GM08714 (cell line): ENCODE measurements around the gene TUBA1B.
A peak's percentile ranks its signal among the peaks of the same experiment; 100 is the strongest.
"Not testable (repeated sequence)": the region's sequence is repeated elsewhere in the genome, so short reads cannot be mapped to it uniquely, and the experiment has no call there.

Experiments used
- H3K4me3 ChIP-seq: fragments of 200-500 bp; sonication (Bioruptor generic); 2 replicates; pipeline ENCODE4 v1.5.1; 2014; ENCODE audit warnings: mild to moderate bottlenecking, low read length, inconsistent platforms
- ZNF274 ChIP-seq: IDR thresholded peaks from 2 replicates; pipeline ENCODE4 v1.6.1; 2012; ENCODE audit warnings: mild to moderate bottlenecking, low read depth, low read length

Gene TUBA1B

GRCh38 chr12:49133590-49133989 lies 2.4 kb upstream of the TUBA1B start:
- no peak overlapping the region for H3K4me3 ChIP-seq
- no peak for TF ChIP-seq ZNF274

GRCh38 chr12:49133014-49133413 lies 1.8 kb upstream of the TUBA1B start:
- TF ChIP-seq ZNF274: no peak
- peak overlapping the region; percentile 70 for H3K4me3 ChIP-seq

GRCh38 chr12:49131894-49132461 lies 783 bp upstream of the TUBA1B start:
- H3K4me3 ChIP-seq: peak overlapping the region; percentile 70
- no peak for TF ChIP-seq ZNF274

- TF ChIP-seq ZNF274: no peak
- peak overlapping the region; percentile 95 for H3K4me3 ChIP-seq
Measured at GRCh38 chr12:49130151-49131050, 794 bp downstream of the TUBA1B start.

GRCh38 chr12:49129332-49130150 lies 1.7 kb downstream of the TUBA1B start:
- TF ChIP-seq ZNF274: no peak
- H3K4me3 ChIP-seq: peak overlapping the region; percentile 95

- H3K4me3 ChIP-seq: not testable (repeated sequence)
Measured at GRCh38 chr12:49127971-49128370, 3.2 kb downstream of the TUBA1B start.

GRCh38 chr12:49126852-49127763 lies 4.1 kb downstream of the TUBA1B start:
- H3K4me3 ChIP-seq: no peak overlapping the region
- no peak for TF ChIP-seq ZNF274

- TF ChIP-seq ZNF274: no peak
Measured at GRCh38 chr12:49121047-49121696, 10.0 kb downstream of the TUBA1B start.

GRCh38 chr12:49111206-49111605 lies 20.0 kb downstream of the TUBA1B start:
- peak overlapping the region; percentile 57; the same call in 1 of the 2 replicates for H3K4me3 ChIP-seq
- no peak for TF ChIP-seq ZNF274

More at GRCh38 chr12:49121047-49121696, 10.0 kb downstream of the TUBA1B start:
- no peak overlapping the region for H3K4me3 ChIP-seq

- no peak for TF ChIP-seq ZNF274
- H3K4me3 ChIP-seq: peak within 1 kb of the TSS; percentile 86
Measured at GRCh38 chr12:49110464-49111155, 20.6 kb downstream of the TUBA1B start, which contains the start of gene LMBR1L. LMBR1L (minus strand) TSS chr12:49110847; CDS start chr12:49110555, 292 bp downstream.

- H3K4me3 ChIP-seq: peak overlapping the region; percentile 86
- no peak for TF ChIP-seq ZNF274
Measured at GRCh38 chr12:49109641-49110463, 21.3 kb downstream of the TUBA1B start.
